Aorta (tissue), 5 donors: ENCODE data around the gene GARIN5A. TPM values are rescaled to one million over a fixed set of nuclear protein-coding genes. Genes with fewer than 3 reads are reported as not detected.

Source experiments
- ATAC-seq: fragments of 200-7000 bp; cut with Tn5 transposase; one replicate; pipeline ENCODE4 v1.9.1; 2022; ENCODE audit warnings: moderate library complexity; ENCODE audit not compliant: low FRiP score
- DNase-seq, 2 donors: peaks; one replicate each; pipeline ENCODE4 v3.0.0-alpha.2; 2020
- H3K27ac ChIP-seq, 2 donors: one replicate each; pipeline ENCODE4 v1.5.1; 2013; ENCODE audit warnings: low read length in 2 of 2, mild to moderate bottlenecking in 2 of 2, moderate library complexity in 2 of 2, control low read depth in 1 of 2, inconsistent platforms in 1 of 2, low read depth in 1 of 2
- H3K27me3 ChIP-seq, 2 donors: one replicate each; pipeline ENCODE4 v1.6.1; 2013; ENCODE audit warnings: control low read depth in 1 of 2, low read length in 1 of 2, mild to moderate bottlenecking in 1 of 2, moderate library complexity in 1 of 2; ENCODE audit not compliant: insufficient read depth in 2 of 2, control insufficient read depth in 1 of 2
- H3K36me3 ChIP-seq, 2 donors: one replicate each; pipeline ENCODE4 v1.6.1; 2013; ENCODE audit warnings: control low read depth in 1 of 2, low read length in 1 of 2, mild to moderate bottlenecking in 1 of 2; ENCODE audit not compliant: insufficient read depth in 2 of 2, control insufficient read depth in 1 of 2
- H3K4me1 ChIP-seq, 2 donors: one replicate each; pipeline ENCODE4 v1.6.1; 2013; ENCODE audit warnings: low read length in 2 of 2, control low read depth in 1 of 2, mild to moderate bottlenecking in 1 of 2, moderate library complexity in 1 of 2; ENCODE audit not compliant: insufficient read depth in 2 of 2, control insufficient read depth in 1 of 2
- H3K4me3 ChIP-seq, 2 donors: one replicate each; pipeline ENCODE4 v1.5.1; 2013; ENCODE audit warnings: low read length in 2 of 2, control low read depth in 1 of 2, mild to moderate bottlenecking in 1 of 2
- H3K9me3 ChIP-seq: one replicate; pipeline ENCODE4 v1.6.1; 2013; ENCODE audit warnings: mild to moderate bottlenecking, low read length; ENCODE audit not compliant: control insufficient read depth
- WGBS, 2 donors: extraction: QIAGEN DNeasy Blood & Tissue Kit; methylation state at CpG; one replicate each; pipeline ENCODE4 v1.1.7; 2013; 5-methylcytosine and 5-hydroxymethylcytosine counted together
- intact Hi-C, 2 donors: fragments of 100-400 bp; cut with DNase I; formaldehyde crosslinking; loops; one replicate each; pipeline versions ENCODE4 v1.14.2 to v1.15.0; 2022
- polyA plus RNA-seq, 2 donors: library from polyadenylated mRNA; stranded (reverse); fragments of 200-250 nt; gene quantifications; one replicate each; pipeline ENCODE4 v1.2.3, GENCODE V29; 2013
- total RNA-seq, 2 donors: library from RNA; stranded (reverse); fragmentation: NEBNext Ultra II Directional; extraction: Animal tissue kit (Norgen Biotek cat#: 25700); gene quantifications; one replicate each; pipeline ENCODE4 v1.2.1, GENCODE V29; 2021
- donor health status: healthy with polysubstance abuse.
- donor health status: Bipolar disorder and iron deficiency.
- donor health status: DM: no; HTN: no; CAD: no.
- donor health status: DM: no; HTN: no; CAD: no.
- donor health status: DM: yes; HTN: yes; CAD: no.

GARIN5A gene
- total and polyA plus RNA-seq, 4 donors: not detected

- Histone ChIP-seq H3K27ac (no peak overlapping the region), H3K36me3 (peaks cover 4% of the 10 kb centered on the region in 2 donors), H3K4me3 (no peak overlapping the region), H3K27me3 (no peaks in the 10 kb centered on the region), H3K9me3 (no peaks in the 10 kb centered on the region), H3K4me1 (no peaks in the 10 kb centered on the region)
- intact Hi-C loops: no loop called here
- 73 to 78% methylated on average over 15 to 16 of the region's 16 CpGs for WGBS, 2 donors
- ATAC-seq (no peak), DNase-seq (peak; percentile 27 to 48)
Measured at GRCh38 chr19:50482271-50482855, 5.7 kb upstream of the GARIN5A start.

- Histone ChIP-seq H3K27ac (no peak overlapping the region), H3K36me3 (peaks cover 4% of the 10 kb centered on the region in 2 donors), H3K4me1 (no peaks in the 10 kb centered on the region), H3K9me3 (no peaks in the 10 kb centered on the region), H3K27me3 (no peaks in the 10 kb centered on the region), H3K4me3 (no peak overlapping the region)
- DNase-seq (peak; percentile 33 to 69), ATAC-seq (no peak)
- intact Hi-C loops: no loop called here
- WGBS, 2 donors: 92% methylated on average over 25 to 27 of the region's 27 CpGs
Measured at GRCh38 chr19:50481351-50482149, 4.9 kb upstream of the GARIN5A start.

- H3K36me3 ChIP-seq: peaks cover 4% of the 10 kb centered on the region in 2 donors
- no peaks in the 10 kb centered on the region for H3K9me3 ChIP-seq
- ATAC-seq (no peak), DNase-seq (peak in 1 of 2 donors; percentile 61)
- 87 to 90% methylated on average over 33 to 37 of the region's 37 CpGs for WGBS, 2 donors
- H3K27me3 ChIP-seq: no peaks in the 10 kb centered on the region
- intact Hi-C loops: no loop called here
- no peak overlapping the region for H3K27ac ChIP-seq
- no peaks in the 10 kb centered on the region for H3K4me1 ChIP-seq
- H3K4me3 ChIP-seq: no peak overlapping the region
Measured at GRCh38 chr19:50480281-50481111, 3.8 kb upstream of the GARIN5A start.

GRCh38 chr19:50479761-50480251 is 3.2 kb upstream of the GARIN5A start:
- Histone ChIP-seq H3K27ac (no peak overlapping the region), H3K36me3 (peaks cover 4% of the 10 kb centered on the region in 2 donors), H3K4me3 (no peak overlapping the region), H3K27me3 (no peaks in the 10 kb centered on the region), H3K9me3 (no peaks in the 10 kb centered on the region), H3K4me1 (no peaks in the 10 kb centered on the region)
- no peak for ATAC-seq
- peak in 1 of 2 donors; percentile 55 for DNase-seq
- intact Hi-C loops: no loop called here
- WGBS, 2 donors: 93 to 95% methylated on average over 16 of the region's 16 CpGs

GRCh38 chr19:50478901-50479715 is 2.5 kb upstream of the GARIN5A start:
- Histone ChIP-seq H3K36me3 (peaks cover 4% of the 10 kb centered on the region in 2 donors), H3K9me3 (no peaks in the 10 kb centered on the region), H3K27ac (no peak overlapping the region), H3K4me1 (no peaks in the 10 kb centered on the region), H3K27me3 (no peaks in the 10 kb centered on the region), H3K4me3 (no peak overlapping the region)
- intact Hi-C loops: no loop called here
- peak in 1 of 2 donors; percentile 72 for DNase-seq
- 73 to 76% methylated on average over 19 of the region's 19 CpGs for WGBS, 2 donors
- no peak for ATAC-seq

GRCh38 chr19:50477751-50478515 is 1.3 kb upstream of the GARIN5A start:
- peaks cover 0 to 4% of the 10 kb centered on the region in 2 donors for H3K36me3 ChIP-seq
- no peak overlapping the region for H3K27ac ChIP-seq
- H3K4me3 ChIP-seq: no peak overlapping the region
- ATAC-seq: no peak
- peak in 1 of 2 donors; percentile 64 for DNase-seq
- no peaks in the 10 kb centered on the region for H3K27me3 ChIP-seq
- H3K4me1 ChIP-seq: no peaks in the 10 kb centered on the region
- no peaks in the 10 kb centered on the region for H3K9me3 ChIP-seq
- intact Hi-C loops: loop anchor here in 1 of 2 donors (2.0 kb wide), 1 partner anchor 35 kb away; the partner anchor contains the start of gene ASPDH
- WGBS, 2 donors: 92 to 94% methylated on average over 17 of the region's 17 CpGs

- intact Hi-C loops: loop anchor here in 1 of 2 donors (2.0 kb wide), 1 partner anchor 36 kb away; the partner anchor contains the start of gene ASPDH
- Histone ChIP-seq H3K36me3 (peaks cover 0 to 4% of the 10 kb centered on the region in 2 donors), H3K4me1 (no peaks in the 10 kb centered on the region), H3K27me3 (no peaks in the 10 kb centered on the region), H3K27ac (no peak overlapping the region), H3K9me3 (no peaks in the 10 kb centered on the region), H3K4me3 (peak overlapping the region; percentile 62 to 78)
- WGBS, 2 donors: 14 to 17% methylated on average over 20 of the region's 20 CpGs
- ATAC-seq: no peak
- DNase-seq: no peak
Measured at GRCh38 chr19:50476907-50477238, 225 bp upstream of the GARIN5A start.
